Adrenal gland (tissue), 5 donors: ENCODE results near the gene WHRN.

Experiments used
- POLR2A ChIP-seq, 2 donors: fragments of 450-650 bp; IDR thresholded peaks; one replicate each; pipeline ENCODE4 v1.6.1; 2017; ENCODE audit warnings: antibody characterized with exemption in 2 of 2, mild to moderate bottlenecking in 2 of 2, moderate library complexity in 1 of 2
- TF ChIP-seq, protein P1 (sequence below), 6 experiments: fragments of 450-650 bp in 4 of 6; fragments of 200-600 bp in 2 of 6; sonication (generic) in 1 of 6; IDR thresholded peaks; 1 replicate in 5 of 6; 2 replicates in 1 of 6; pipeline versions ENCODE4 v1.5.1 to v1.8.0; 2016 to 2021; ENCODE audit warnings: antibody characterized with exemption in 6 of 6, mild to moderate bottlenecking in 2 of 6, moderate library complexity in 1 of 6
- donor health status: DM: no; HTN: no; CAD: no.

DNA sequence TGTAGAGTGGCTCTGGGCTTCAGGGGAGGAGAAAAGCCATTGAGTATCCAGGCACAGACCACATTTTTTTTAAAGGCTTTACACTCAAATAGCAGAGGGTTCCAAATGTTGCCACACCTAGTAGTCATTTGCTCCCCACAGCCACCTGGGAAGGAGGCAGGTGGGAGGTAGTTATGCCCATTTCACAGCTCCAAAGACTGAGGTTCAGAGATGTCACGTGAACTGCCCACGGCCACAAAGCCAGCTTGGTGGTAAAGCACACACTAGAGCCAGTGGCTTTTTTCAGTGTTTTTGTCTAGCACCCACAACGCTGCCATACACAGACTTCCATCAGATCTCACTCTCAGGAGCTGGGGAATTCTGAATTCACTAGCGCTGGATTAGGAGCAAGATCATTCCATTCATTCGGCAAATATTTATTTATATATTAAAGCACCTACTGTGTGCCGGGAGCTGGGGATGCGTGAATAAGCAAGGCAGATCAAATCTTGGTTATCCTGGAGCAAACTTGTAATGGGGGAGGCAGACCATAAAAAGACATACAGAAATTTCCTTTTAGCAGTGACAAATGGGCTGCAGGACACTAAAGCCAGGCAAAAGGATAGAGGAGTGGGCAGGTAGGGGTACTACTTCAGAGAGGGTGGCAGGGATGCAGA, 7.4 kb downstream of the WHRN start:
- TF ChIP-seq, protein P1, sequence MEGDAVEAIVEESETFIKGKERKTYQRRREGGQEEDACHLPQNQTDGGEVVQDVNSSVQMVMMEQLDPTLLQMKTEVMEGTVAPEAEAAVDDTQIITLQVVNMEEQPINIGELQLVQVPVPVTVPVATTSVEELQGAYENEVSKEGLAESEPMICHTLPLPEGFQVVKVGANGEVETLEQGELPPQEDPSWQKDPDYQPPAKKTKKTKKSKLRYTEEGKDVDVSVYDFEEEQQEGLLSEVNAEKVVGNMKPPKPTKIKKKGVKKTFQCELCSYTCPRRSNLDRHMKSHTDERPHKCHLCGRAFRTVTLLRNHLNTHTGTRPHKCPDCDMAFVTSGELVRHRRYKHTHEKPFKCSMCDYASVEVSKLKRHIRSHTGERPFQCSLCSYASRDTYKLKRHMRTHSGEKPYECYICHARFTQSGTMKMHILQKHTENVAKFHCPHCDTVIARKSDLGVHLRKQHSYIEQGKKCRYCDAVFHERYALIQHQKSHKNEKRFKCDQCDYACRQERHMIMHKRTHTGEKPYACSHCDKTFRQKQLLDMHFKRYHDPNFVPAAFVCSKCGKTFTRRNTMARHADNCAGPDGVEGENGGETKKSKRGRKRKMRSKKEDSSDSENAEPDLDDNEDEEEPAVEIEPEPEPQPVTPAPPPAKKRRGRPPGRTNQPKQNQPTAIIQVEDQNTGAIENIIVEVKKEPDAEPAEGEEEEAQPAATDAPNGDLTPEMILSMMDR (IDR thresholded peaks at IDR 0.05): no peak
- no peak for TF ChIP-seq POLR2A (IDR thresholded peaks at IDR 0.05)
